ENCODE measurements around the gene CPNE6. TPM values are rescaled to one million over a fixed set of nuclear protein-coding genes. Genes with fewer than 3 reads are reported as not detected.

Gene CPNE6
- total RNA-seq, 4 donors from 2014 or later, result 0.76 TPM; not detected in 3

DNA sequence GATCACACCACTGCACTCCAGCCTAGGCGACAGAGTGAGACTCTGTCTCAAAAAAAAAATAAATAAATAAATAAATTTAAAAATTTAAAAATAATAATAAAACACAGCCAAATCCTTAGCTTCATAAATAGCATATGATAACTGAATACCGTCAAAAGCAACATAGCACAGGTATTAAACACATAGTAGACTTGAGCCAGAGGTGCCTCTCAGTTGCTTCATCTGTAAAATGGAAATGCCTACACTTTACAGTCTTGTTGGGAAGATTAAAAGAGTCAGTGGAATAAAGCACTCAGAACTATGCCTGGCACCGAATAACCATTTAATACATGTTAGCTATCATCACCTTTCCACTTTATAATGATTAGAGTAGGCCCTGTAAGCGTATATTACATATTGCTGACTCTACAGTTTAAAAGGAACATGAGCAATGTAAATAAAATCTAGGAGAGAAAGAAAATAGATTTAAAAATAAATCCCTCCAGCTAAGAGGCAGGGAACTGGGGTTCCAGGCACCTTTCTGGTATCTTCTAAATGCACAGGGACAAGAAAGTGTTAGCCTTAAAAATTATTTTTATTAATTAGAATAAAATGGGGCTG, 35.4 kb downstream of the CPNE6 start:
- no peak for DNase-seq
- Histone ChIP-seq H3K36me3 (no peaks in the 10 kb centered on the region), H3K4me3 (no peak overlapping the region), H3K27ac (no peak overlapping the region), H3K9me3 (no peaks in the 10 kb centered on the region), H3K27me3 (no peaks in the 10 kb centered on the region), H3K4me1 (no peaks in the 10 kb centered on the region)
- intact Hi-C loops (cut with DNase I; ENCODE audit: low total_unique reads), result no loop called here
- TF ChIP-seq POLR2A (IDR thresholded peaks at IDR 0.05), result no peak
- TF ChIP-seq, protein P1, sequence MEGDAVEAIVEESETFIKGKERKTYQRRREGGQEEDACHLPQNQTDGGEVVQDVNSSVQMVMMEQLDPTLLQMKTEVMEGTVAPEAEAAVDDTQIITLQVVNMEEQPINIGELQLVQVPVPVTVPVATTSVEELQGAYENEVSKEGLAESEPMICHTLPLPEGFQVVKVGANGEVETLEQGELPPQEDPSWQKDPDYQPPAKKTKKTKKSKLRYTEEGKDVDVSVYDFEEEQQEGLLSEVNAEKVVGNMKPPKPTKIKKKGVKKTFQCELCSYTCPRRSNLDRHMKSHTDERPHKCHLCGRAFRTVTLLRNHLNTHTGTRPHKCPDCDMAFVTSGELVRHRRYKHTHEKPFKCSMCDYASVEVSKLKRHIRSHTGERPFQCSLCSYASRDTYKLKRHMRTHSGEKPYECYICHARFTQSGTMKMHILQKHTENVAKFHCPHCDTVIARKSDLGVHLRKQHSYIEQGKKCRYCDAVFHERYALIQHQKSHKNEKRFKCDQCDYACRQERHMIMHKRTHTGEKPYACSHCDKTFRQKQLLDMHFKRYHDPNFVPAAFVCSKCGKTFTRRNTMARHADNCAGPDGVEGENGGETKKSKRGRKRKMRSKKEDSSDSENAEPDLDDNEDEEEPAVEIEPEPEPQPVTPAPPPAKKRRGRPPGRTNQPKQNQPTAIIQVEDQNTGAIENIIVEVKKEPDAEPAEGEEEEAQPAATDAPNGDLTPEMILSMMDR (IDR thresholded peaks at IDR 0.05), result no peak

DNA sequence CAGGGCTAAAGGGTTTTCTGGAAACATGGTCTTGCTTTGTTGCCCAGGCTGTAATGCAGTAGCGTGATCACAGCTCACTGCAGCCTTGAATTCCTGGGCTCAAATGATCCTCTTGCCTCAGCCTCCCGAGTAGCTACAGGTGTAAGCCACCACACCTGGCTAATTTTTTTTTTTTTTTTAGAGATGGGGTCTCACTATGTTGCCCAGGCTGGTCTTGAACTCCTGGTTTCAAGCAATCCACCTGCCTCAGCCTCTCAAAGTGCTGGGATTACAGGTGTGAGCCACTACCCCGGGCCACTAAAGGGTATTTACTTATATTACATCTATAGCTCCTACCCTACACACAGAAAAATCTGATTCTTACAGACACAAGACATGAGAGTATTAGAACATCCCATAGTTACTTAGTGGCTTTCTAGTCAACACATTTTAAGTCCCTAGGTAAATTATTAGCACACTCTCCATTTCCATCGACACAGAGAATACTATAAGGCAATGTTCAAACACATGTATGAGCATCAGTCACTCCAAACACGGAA, 37.0 kb downstream of the CPNE6 start:
- TF ChIP-seq POLR2A (IDR thresholded peaks at IDR 0.05), result no peak
- TF ChIP-seq, protein P1 (IDR thresholded peaks at IDR 0.05), result no peak
- H3K27ac ChIP-seq, result no peak overlapping the region
- no peaks in the 10 kb centered on the region for H3K27me3 ChIP-seq
- intact Hi-C loops (cut with DNase I; ENCODE audit: low total_unique reads), result no loop called here
- DNase-seq, result no peak
- no peak overlapping the region for H3K4me3 ChIP-seq
- no peaks in the 10 kb centered on the region for H3K9me3 ChIP-seq
- H3K4me1 ChIP-seq, result no peaks in the 10 kb centered on the region
- H3K36me3 ChIP-seq, result no peaks in the 10 kb centered on the region

DNA sequence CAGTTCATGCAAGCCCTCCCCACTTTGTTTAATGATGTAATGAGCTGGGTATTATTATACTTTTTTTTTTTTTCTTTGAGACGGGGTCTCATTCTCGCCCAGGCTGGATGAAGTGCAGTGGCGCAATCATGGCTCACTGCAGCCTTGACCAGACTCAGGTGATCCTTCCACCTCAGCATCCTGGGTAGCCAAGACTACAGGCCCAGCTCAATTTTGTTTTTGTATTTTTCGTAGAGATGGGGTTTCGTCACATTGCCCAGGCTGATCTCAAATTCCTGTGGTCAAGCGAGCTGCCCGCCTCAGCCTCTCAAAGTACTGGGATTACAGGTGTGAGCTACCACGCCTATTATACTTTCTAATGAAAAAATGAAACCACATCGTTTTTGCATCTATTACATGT, 38.7 kb downstream of the CPNE6 start:
- Histone ChIP-seq H3K4me1 (no peaks in the 10 kb centered on the region), H3K4me3 (no peak overlapping the region), H3K36me3 (no peaks in the 10 kb centered on the region), H3K27me3 (no peaks in the 10 kb centered on the region), H3K9me3 (no peaks in the 10 kb centered on the region), H3K27ac (no peak overlapping the region)
- TF ChIP-seq, protein P1 (IDR thresholded peaks at IDR 0.05), result no peak
- no peak for TF ChIP-seq POLR2A (IDR thresholded peaks at IDR 0.05)
- DNase-seq, result no peak
- intact Hi-C loops (cut with DNase I; ENCODE audit: low total_unique reads), result no loop called here

DNA sequence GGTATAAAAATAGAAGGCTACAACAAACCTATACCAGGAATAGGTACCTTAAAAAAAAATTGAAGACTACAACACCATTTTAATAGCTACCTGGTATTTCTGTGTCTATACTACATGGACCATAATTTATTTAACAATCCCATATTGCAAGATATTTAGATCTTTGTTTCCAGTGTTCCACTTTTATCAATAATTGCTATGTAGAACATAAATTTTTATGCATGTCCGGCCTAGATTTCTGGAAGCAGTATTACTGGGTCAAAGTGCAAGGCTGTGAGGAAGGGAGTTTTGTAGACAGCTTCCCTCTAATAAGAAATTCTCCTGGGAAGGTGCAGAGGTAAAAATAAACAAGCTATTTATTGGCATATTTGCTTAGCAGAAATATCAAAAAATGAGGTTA, 39.2 kb downstream of the CPNE6 start:
- intact Hi-C loops (cut with DNase I; ENCODE audit: low total_unique reads), result no loop called here
- DNase-seq, result no peak
- no peaks in the 10 kb centered on the region for H3K9me3 ChIP-seq
- no peaks in the 10 kb centered on the region for H3K27me3 ChIP-seq
- no peak overlapping the region for H3K27ac ChIP-seq
- H3K4me1 ChIP-seq, result no peaks in the 10 kb centered on the region
- no peak overlapping the region for H3K4me3 ChIP-seq
- TF ChIP-seq POLR2A (IDR thresholded peaks at IDR 0.05), result no peak
- TF ChIP-seq, protein P1 (IDR thresholded peaks at IDR 0.05), result no peak
- H3K36me3 ChIP-seq, result no peaks in the 10 kb centered on the region

DNA sequence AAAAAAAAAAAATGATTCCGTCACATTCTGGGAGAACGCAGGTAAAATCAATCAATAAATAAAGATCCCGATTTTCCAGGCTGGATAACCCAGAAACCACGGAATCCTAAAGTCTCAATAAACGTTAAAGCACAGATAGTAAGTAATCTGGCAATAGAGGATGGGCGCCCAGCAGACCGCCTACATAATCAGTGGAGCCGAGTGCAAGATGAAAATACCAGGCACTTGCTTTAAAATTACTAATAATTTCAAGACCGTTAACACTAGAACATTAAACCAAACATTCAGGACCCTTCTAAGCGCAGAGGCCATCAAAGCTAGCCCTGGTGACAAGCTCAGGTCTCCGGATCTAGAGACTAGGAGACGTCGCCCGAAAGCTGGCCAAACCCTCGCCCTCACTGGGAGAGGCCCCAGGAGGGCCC, 42.0 kb downstream of the CPNE6 start:
- intact Hi-C loops (cut with DNase I; ENCODE audit: low total_unique reads), result no loop called here

More for the DNA sequence above, 42.0 kb downstream of the CPNE6 start:
- Histone ChIP-seq H3K27me3 (no peaks in the 10 kb centered on the region), H3K4me1 (no peaks in the 10 kb centered on the region), H3K27ac (peak overlapping the region; percentile 99 to 100), H3K4me3 (peak overlapping the region; percentile 60 to 82), H3K36me3 (no peaks in the 10 kb centered on the region), H3K9me3 (no peaks in the 10 kb centered on the region)
- TF ChIP-seq, protein P1 (IDR thresholded peaks at IDR 0.05), result no peak
- no peak for TF ChIP-seq POLR2A (IDR thresholded peaks at IDR 0.05)
- DNase-seq, result no peak

All from uterus (tissue), 4 donors.